ENCODE measurements around the gene CRYL1.

Gene CRYL1

GRCh38 chr13:20397896-20398295 is 127.8 kb downstream of the CRYL1 start:
- TF ChIP-seq TAF1 (IDR thresholded peaks at IDR 0.05; ENCODE audit: borderline replicate concordance, insufficient read depth, low read length): no peak
- TF ChIP-seq FOXP2 (optimal IDR thresholded peaks at IDR 0.05; ENCODE audit: borderline replicate concordance, extremely low read depth, extremely low read length, insufficient read depth): no peak
- TF ChIP-seq SIN3A (IDR thresholded peaks at IDR 0.05; ENCODE audit: borderline replicate concordance, insufficient read depth, low read length): no peak
- TF ChIP-seq REST (IDR thresholded peaks at IDR 0.05; ENCODE audit: insufficient read depth in 1 of 2, low read depth in 2 of 2, low read length in 2 of 2): no peak
- no peak for TF ChIP-seq POLR2AphosphoS5 (IDR thresholded peaks at IDR 0.05; ENCODE audit: low read depth, low read length)

- TF ChIP-seq SIN3A (IDR thresholded peaks at IDR 0.05; ENCODE audit: borderline replicate concordance, insufficient read depth, low read length) (no peak), REST (IDR thresholded peaks at IDR 0.05; ENCODE audit: insufficient read depth in 1 of 2, low read depth in 2 of 2, low read length in 2 of 2) (no peak), POLR2AphosphoS5 (IDR thresholded peaks at IDR 0.05; ENCODE audit: low read depth, low read length) (no peak)
Measured at GRCh38 chr13:20395061-20395916, 130.4 kb downstream of the CRYL1 start.

- TF ChIP-seq SIN3A (IDR thresholded peaks at IDR 0.05; ENCODE audit: borderline replicate concordance, insufficient read depth, low read length) (no peak), FOXP2 (optimal IDR thresholded peaks at IDR 0.05; ENCODE audit: borderline replicate concordance, extremely low read depth, extremely low read length, insufficient read depth) (no peak), POLR2AphosphoS5 (IDR thresholded peaks at IDR 0.05; ENCODE audit: low read depth, low read length) (no peak), REST (IDR thresholded peaks at IDR 0.05; ENCODE audit: insufficient read depth in 1 of 2, low read depth in 2 of 2, low read length in 2 of 2) (no peak), TAF1 (IDR thresholded peaks at IDR 0.05; ENCODE audit: borderline replicate concordance, insufficient read depth, low read length) (no peak)
Measured at GRCh38 chr13:20394506-20394905, 131.2 kb downstream of the CRYL1 start.

GRCh38 chr13:20394169-20394501 is 131.5 kb downstream of the CRYL1 start:
- TF ChIP-seq SIN3A (IDR thresholded peaks at IDR 0.05; ENCODE audit: borderline replicate concordance, insufficient read depth, low read length) (no peak), POLR2AphosphoS5 (IDR thresholded peaks at IDR 0.05; ENCODE audit: low read depth, low read length) (no peak), FOXP2 (optimal IDR thresholded peaks at IDR 0.05; ENCODE audit: borderline replicate concordance, extremely low read depth, extremely low read length, insufficient read depth) (no peak), TAF1 (IDR thresholded peaks at IDR 0.05; ENCODE audit: borderline replicate concordance, insufficient read depth, low read length) (no peak), REST (IDR thresholded peaks at IDR 0.05; ENCODE audit: insufficient read depth in 1 of 2, low read depth in 2 of 2, low read length in 2 of 2) (no peak)
